Stimulated activated CD8-positive, alpha-beta memory T cell treated with anti-CD3 and anti-CD28 coated beads, Interleukin-4, amount 100 ng/mL, for 48 hours (primary cell): ENCODE measurements around the gene SGIP1.
A peak's percentile ranks its signal among the peaks of the same experiment; 100 is the strongest.

ENCODE experiments used
- DNase-seq: peaks from one replicate; pipeline ENCODE4 v3.0.0-alpha.2; 2020

The SGIP1 gene

GRCh38 chr1:66525086-66525485, 8.9 kb upstream of the SGIP1 start:
- no peak for DNase-seq

- DNase-seq: no peak
These were observed 7.9 kb upstream of the SGIP1 start for GRCh38 chr1:66526036-66526435.

- no peak for DNase-seq
These were observed 7.0 kb upstream of the SGIP1 start for GRCh38 chr1:66526991-66527390.

- no peak for DNase-seq
These were observed 6.3 kb upstream of the SGIP1 start for GRCh38 chr1:66527686-66528085.

- no peak for DNase-seq
These were observed 5.4 kb upstream of the SGIP1 start for GRCh38 chr1:66528580-66528979.

GRCh38 chr1:66532214-66532613, 1.7 kb upstream of the SGIP1 start:
- no peak for DNase-seq

- DNase-seq: peak; percentile 36
These were observed 862 bp upstream of the SGIP1 start for GRCh38 chr1:66532798-66533783.

- no peak for DNase-seq
These were observed 1.1 kb downstream of the SGIP1 start for GRCh38 chr1:66535061-66535460.

GRCh38 chr1:66535853-66536252, 1.9 kb downstream of the SGIP1 start:
- DNase-seq: no peak

GRCh38 chr1:66537718-66538117, 3.8 kb downstream of the SGIP1 start:
- no peak for DNase-seq

- DNase-seq: no peak
These were observed 5.5 kb downstream of the SGIP1 start for GRCh38 chr1:66539491-66539890.

GRCh38 chr1:66540434-66541032, 6.6 kb downstream of the SGIP1 start:
- DNase-seq: no peak

GRCh38 chr1:66542314-66542713, 8.4 kb downstream of the SGIP1 start:
- DNase-seq: no peak

- DNase-seq: no peak
These were observed 9.1 kb downstream of the SGIP1 start for GRCh38 chr1:66542811-66543767.

GRCh38 chr1:66546047-66546810, 12.3 kb downstream of the SGIP1 start:
- no peak for DNase-seq

- no peak for DNase-seq
These were observed 15.1 kb downstream of the SGIP1 start for GRCh38 chr1:66549017-66549416.

- DNase-seq: no peak
These were observed 16.3 kb downstream of the SGIP1 start for GRCh38 chr1:66550243-66550642.

- no peak for DNase-seq
These were observed 18.3 kb downstream of the SGIP1 start for GRCh38 chr1:66552287-66552686.

- no peak for DNase-seq
These were observed 18.9 kb downstream of the SGIP1 start for GRCh38 chr1:66552829-66553228.

GRCh38 chr1:66553846-66554245, 19.9 kb downstream of the SGIP1 start:
- DNase-seq: no peak

GRCh38 chr1:66556161-66556611, 22.2 kb downstream of the SGIP1 start:
- no peak for DNase-seq

GRCh38 chr1:66557157-66557556, 23.2 kb downstream of the SGIP1 start:
- DNase-seq: no peak
